ENCODE data around the gene STXBP5. TPM values are rescaled to one million over a fixed set of nuclear protein-coding genes. Genes with fewer than 3 reads are reported as not detected.

STXBP5 gene
- polyA plus RNA-seq, 2 of the 4 experiments (the other 2 are of a cell fraction): 10.8 to 17.8 TPM

DNA sequence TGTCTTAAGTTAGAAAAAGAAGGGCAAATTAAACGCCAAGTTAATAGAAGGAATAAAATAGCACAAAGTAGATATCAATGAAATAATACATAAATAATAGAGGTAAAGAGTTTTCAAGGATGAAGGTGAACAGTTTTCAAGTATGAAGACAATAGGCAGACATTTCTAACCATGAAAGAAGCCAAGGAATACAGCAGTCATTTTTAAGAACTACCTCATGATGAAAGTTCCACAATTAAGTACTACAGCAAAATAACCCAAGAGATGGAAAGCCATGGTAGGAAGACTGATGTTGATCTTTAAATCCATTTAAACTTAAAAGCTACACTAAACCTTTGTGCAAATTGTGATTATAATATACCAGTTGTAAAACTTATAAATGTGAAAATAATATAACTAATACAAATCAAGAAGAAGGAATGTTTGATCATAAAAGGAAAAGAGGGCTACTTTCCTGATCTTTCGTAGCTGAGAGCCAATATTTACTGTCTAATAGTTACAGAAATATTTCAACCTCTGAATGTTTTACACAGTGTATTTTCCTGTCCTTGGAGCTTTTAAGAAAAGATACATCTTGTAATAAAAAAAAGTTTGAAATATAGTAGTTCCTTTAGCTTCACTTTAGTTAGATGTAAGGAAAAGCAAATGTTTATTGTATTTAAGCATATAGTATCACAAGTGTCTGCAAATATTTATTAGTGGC, 143.1 kb downstream of the STXBP5 start:
- no peak for TF ChIP-seq ZC3H11A (IDR thresholded peaks at IDR 0.05)
- TF ChIP-seq RARB (CRISPR knock-in tag; IDR thresholded peaks at IDR 0.05): no peak
- TF ChIP-seq HEYL (CRISPR knock-in tag; IDR thresholded peaks at IDR 0.05): no peak
- TF ChIP-seq CHD4 (IDR thresholded peaks at IDR 0.05; ENCODE audit: borderline replicate concordance): no peak
- no peak for TF ChIP-seq RNF2 (IDR thresholded peaks at IDR 0.05; ENCODE audit: borderline replicate concordance, low read depth)
- TF ChIP-seq SREBF2 (IDR thresholded peaks at IDR 0.05): no peak
- no peak for TF ChIP-seq E2F6 (IDR thresholded peaks at IDR 0.05; ENCODE audit: borderline replicate concordance, low read depth)
- TF ChIP-seq NFE2L2 (conservative IDR thresholded peaks at IDR 0.05; ENCODE audit: low read length): no peak
- TF ChIP-seq, protein P1, sequence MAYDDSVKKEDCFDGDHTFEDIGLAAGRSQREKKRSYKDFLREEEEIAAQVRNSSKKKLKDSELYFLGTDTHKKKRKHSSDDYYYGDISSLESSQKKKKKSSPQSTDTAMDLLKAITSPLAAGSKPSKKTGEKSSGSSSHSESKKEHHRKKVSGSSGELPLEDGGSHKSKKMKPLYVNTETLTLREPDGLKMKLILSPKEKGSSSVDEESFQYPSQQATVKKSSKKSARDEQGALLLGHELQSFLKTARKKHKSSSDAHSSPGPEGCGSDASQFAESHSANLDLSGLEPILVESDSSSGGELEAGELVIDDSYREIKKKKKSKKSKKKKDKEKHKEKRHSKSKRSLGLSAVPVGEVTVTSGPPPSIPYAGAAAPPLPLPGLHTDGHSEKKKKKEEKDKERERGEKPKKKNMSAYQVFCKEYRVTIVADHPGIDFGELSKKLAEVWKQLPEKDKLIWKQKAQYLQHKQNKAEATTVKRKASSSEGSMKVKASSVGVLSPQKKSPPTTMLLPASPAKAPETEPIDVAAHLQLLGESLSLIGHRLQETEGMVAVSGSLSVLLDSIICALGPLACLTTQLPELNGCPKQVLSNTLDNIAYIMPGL (CRISPR knock-in tag; IDR thresholded peaks at IDR 0.05; ENCODE audit: borderline replicate concordance): no peak
- TF ChIP-seq JUNB (IDR thresholded peaks at IDR 0.05): no peak
- TF ChIP-seq MYC (IDR thresholded peaks at IDR 0.05; ENCODE audit: borderline replicate concordance, low read length): no peak
- no peak for TF ChIP-seq HOXB5 (CRISPR knock-in tag; IDR thresholded peaks at IDR 0.05)
- no peak for TF ChIP-seq EHF (CRISPR knock-in tag; IDR thresholded peaks at IDR 0.05)
- TF ChIP-seq POLR2AphosphoS2 (conservative IDR thresholded peaks at IDR 0.05; ENCODE audit: low read length): no peak
- no peak for TF ChIP-seq EHMT2 (IDR thresholded peaks at IDR 0.05; ENCODE audit: low read depth)
- FAIRE-seq: no peak
- ATAC-seq: no peak
- ChIA-PET CTCF (interaction anchor here (0.6 kb wide), 1 partner anchor 10 kb away, joined by 3 read pairs; no protein-coding TSS in a partner anchor), POLR2A (no interaction called here)
- no peak overlapping the region for H3K27ac ChIP-seq
- no peak overlapping the region for H3K4me2 ChIP-seq
- 88% methylated on average over 2 of the region's 2 CpGs for WGBS (ENCODE audit: missing lambda C conversion rate)
- DNase-seq (ENCODE audit: low read depth in 1 of 2, low spot score in 1 of 2): no peak
- H3K9me3 ChIP-seq: no peaks in the 10 kb centered on the region
- H3K4me3 ChIP-seq: no peak overlapping the region
- H3K4me1 ChIP-seq: no peaks in the 10 kb centered on the region

DNA sequence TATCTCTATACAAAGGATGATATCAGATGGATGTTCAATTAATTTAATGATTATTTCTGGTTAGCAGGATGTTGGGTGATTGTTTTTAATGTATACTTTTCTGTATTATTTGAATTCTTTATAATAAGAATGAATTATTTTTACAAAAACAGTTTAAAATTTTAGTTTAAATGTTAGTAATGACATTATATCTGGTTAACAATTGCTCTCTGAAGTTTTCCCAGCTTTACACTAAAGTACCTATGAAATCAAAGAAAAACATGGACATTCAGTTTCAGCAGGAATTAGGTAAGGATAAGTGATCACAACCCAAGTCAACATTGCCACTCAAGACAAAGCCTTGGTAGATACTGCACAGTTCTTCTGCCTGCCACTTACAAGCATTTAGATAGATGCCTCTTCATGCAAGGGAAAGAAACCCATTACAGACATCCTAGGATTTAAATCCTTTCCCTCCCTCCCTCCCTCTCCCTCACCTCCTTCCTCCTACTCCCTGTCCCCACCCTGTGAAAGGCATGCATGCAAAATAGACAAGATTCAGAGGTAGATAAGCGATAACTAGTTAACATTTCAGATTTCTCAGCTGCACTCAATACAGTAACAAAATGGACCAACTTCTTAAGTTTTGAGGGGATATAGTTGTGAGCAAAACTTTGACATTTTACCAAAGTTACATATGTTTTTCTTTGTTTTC, 143.8 kb downstream of the STXBP5 start:
- CTCF ChIA-PET: interaction anchor here (0.6 kb wide), 1 partner anchor 10 kb away, joined by 3 read pairs; no protein-coding TSS in a partner anchor
- ATAC-seq: no peak
- 100% methylated on average over 1 of the region's 1 CpG for WGBS (ENCODE audit: missing lambda C conversion rate)

GRCh38 chr6:147361311-147361981, 157.2 kb downstream of the STXBP5 start:
- no peak overlapping the region for H3K4me3 ChIP-seq
- DNase-seq (ENCODE audit: low read depth in 1 of 2, low spot score in 1 of 2) (no peak), FAIRE-seq (no peak), ATAC-seq (no peak)
- no peaks in the 10 kb centered on the region for H3K9me3 ChIP-seq
- H3K4me2 ChIP-seq: no peak overlapping the region
- no peak overlapping the region for H3K27ac ChIP-seq
- ChIA-PET CTCF (no interaction called here), POLR2A (no interaction called here)
- TF ChIP-seq MAFK (IDR thresholded peaks at IDR 0.05; ENCODE audit: partially characterized antibody) (peak; percentile 39), CTCF (IDR thresholded peaks at IDR 0.05) (no peak)
- 93% methylated on average over 5 of the region's 5 CpGs for whole genome bisulfite sequencing (ENCODE audit: missing lambda C conversion rate)
- no peaks in the 10 kb centered on the region for H3K4me1 ChIP-seq

More for the DNA sequence above, 143.8 kb downstream of the STXBP5 start:
- POLR2A ChIA-PET: no interaction called here
- Histone ChIP-seq H3K4me1 (no peaks in the 10 kb centered on the region), H3K9me3 (no peaks in the 10 kb centered on the region), H3K4me3 (no peak overlapping the region), H3K4me2 (no peak overlapping the region), H3K27ac (no peak overlapping the region)
- no peak for TF ChIP-seq USF2 (IDR thresholded peaks at IDR 0.05)
- DNase-seq (ENCODE audit: low read depth in 1 of 2, low spot score in 1 of 2): no peak
- FAIRE-seq: no peak

Measured in A549 (cell line).